K562 (cell line): ENCODE results near the gene WDR93. TPM values are rescaled to one million over a fixed set of nuclear protein-coding genes. Genes with fewer than 3 reads are reported as not detected.

Source experiments
- CREBBP ChIP-seq: IDR thresholded peaks from one replicate; pipeline ENCODE4 v1.6.1; 2012; ENCODE audit warnings: low read depth, mild to moderate bottlenecking, control low read depth, inconsistent platforms, low read length
- CSDE1 ChIP-seq, 2 experiments: fragments of 450-650 bp; IDR thresholded peaks; 2 replicates each; pipeline ENCODE4 v1.6.1; 2016; ENCODE audit warnings: mild to moderate bottlenecking in 1 of 2
- ELF2 ChIP-seq: fragments of 250-450 bp; sonication (Bioruptor Pico); IDR thresholded peaks from 2 replicates; pipeline ENCODE4 v1.5.0; 2021; ENCODE audit warnings: mild to moderate bottlenecking
- FOXA1 ChIP-seq: fragments of 450-650 bp; IDR thresholded peaks from 2 replicates; pipeline ENCODE4 v1.6.1; 2016; ENCODE audit warnings: mild to moderate bottlenecking, borderline replicate concordance
- KLF10 ChIP-seq: fragments of 250-450 bp; sonication (Bioruptor Pico); IDR thresholded peaks from 2 replicates; pipeline ENCODE4 v1.6.1; 2021; ENCODE audit warnings: matching md5 sums
- MAX ChIP-seq: sonication (generic); formaldehyde crosslinking; IDR thresholded peaks from 2 replicates; pipeline ENCODE4 v1.9.0; 2022; ENCODE audit warnings: mild to moderate bottlenecking, missing genetic modification reagents
- MXD1 ChIP-seq: fragments of 250-450 bp; sonication (Bioruptor Pico); IDR thresholded peaks from 2 replicates; pipeline ENCODE4 v1.8.0; 2021; ENCODE audit warnings: borderline replicate concordance, mild to moderate bottlenecking, moderate library complexity; ENCODE audit not compliant: poor library complexity, severe bottlenecking
- POLR2B ChIP-seq: fragments of 450-650 bp; IDR thresholded peaks from 2 replicates; pipeline ENCODE4 v1.6.1; 2018; ENCODE audit warnings: low read depth; ENCODE audit not compliant: partially characterized antibody
- SFPQ ChIP-seq: fragments of 200-400 bp; formaldehyde crosslinking; IDR thresholded peaks from 2 replicates; pipeline ENCODE4 v1.6.1; 2017; ENCODE audit warnings: mild to moderate bottlenecking, low read depth, low read length, moderate library complexity
- SMAD1 ChIP-seq: fragments of 150-350 bp; IDR thresholded peaks from 2 replicates; pipeline ENCODE4 v1.6.1; 2014; ENCODE audit warnings: low read length, low read depth; ENCODE audit not compliant: partially characterized antibody
- SMARCA5 ChIP-seq: fragments of 450-650 bp; IDR thresholded peaks from 2 replicates; pipeline ENCODE4 v1.6.1; 2016
- SPI1 ChIP-seq: IDR thresholded peaks from 2 replicates; pipeline ENCODE4 v1.6.1; 2011; ENCODE audit warnings: low read depth, low read length, control low read depth, borderline replicate concordance
- TFAM ChIP-seq: fragments of 250-450 bp; sonication (Bioruptor Pico); conservative IDR thresholded peaks from 2 replicates; pipeline ENCODE4 v1.5.0; 2021; ENCODE audit warnings: mild to moderate bottlenecking, moderate library complexity
- U2AF2 ChIP-seq: fragments of 200-400 bp; formaldehyde crosslinking; optimal IDR thresholded peaks from 2 replicates; pipeline ENCODE3; 2017; ENCODE audit warnings: low read depth, mild to moderate bottlenecking, low read length
- ZNF133 ChIP-seq: fragments of 250-450 bp; sonication (Bioruptor Pico); IDR thresholded peaks from 2 replicates; pipeline ENCODE4 v1.4.0; 2020; ENCODE audit warnings: mild to moderate bottlenecking
- ZNF146 ChIP-seq: IDR thresholded peaks from one replicate; pipeline ENCODE4 v1.6.1; 2018; ENCODE audit warnings: missing compliant biosample characterization; ENCODE audit not compliant: unreplicated experiment
- polyA plus RNA-seq, 8 experiments: library from polyadenylated mRNA; depleted of rRNA in 4 of 8; stranded (reverse) in 5 of 8; unstranded in 3 of 8; fragments of >200 nt; fragmentation: Nextera tagmentation in 2 of 8; fragmentation: Illumina TruSeq in 1 of 8; extraction: Ambion mirVana in 2 of 8; extraction: Trizol in 1 of 8; gene quantifications; 2 replicates each; pipeline versions ENCODE4 v1.2.1 to v1.2.3, GENCODE V29; 2011 to 2014; ENCODE audit warnings: inconsistent platforms in 1 of 8, missing spikeins in 1 of 8
- total RNA-seq, 7 experiments: library from RNA; depleted of rRNA in 6 of 7; stranded (reverse); fragments of >200 nt in 6 of 7; fragmentation: Illumina TruSeq in 2 of 7; extraction: Trizol in 2 of 7; gene quantifications; 2 replicates each; pipeline versions ENCODE4 v1.2.1 to v1.2.3, GENCODE V29; 2011 to 2021; ENCODE audit warnings: low replicate concordance in 1 of 7

The WDR93 gene
- total and polyA plus RNA-seq, 9 of the 15 experiments (the other 6 are each of a cell fraction or from before 2014, with no cell fraction given), result not detected

- TF ChIP-seq POLR2B, result peak; percentile 53
- TF ChIP-seq CREBBP, result no peak
- TF ChIP-seq SMAD1, result no peak
- no peak for TF ChIP-seq SMARCA5
- no peak for TF ChIP-seq SFPQ
- TF ChIP-seq MXD1, result no peak
- no peak for TF ChIP-seq CSDE1 (IDR thresholded peaks at IDR 0.05)
- TF ChIP-seq TFAM (CRISPR knock-in tag), result no peak
- TF ChIP-seq U2AF2, result no peak
- TF ChIP-seq ELF2 (CRISPR knock-in tag), result no peak
- TF ChIP-seq MAX, result peak; percentile 95
- TF ChIP-seq ZNF133 (CRISPR knock-in tag), result no peak
- no peak for TF ChIP-seq KLF10 (CRISPR knock-in tag)
- no peak for TF ChIP-seq ZNF146 (CRISPR knock-in tag)
- no peak for TF ChIP-seq SPI1
- no peak for TF ChIP-seq FOXA1
These were observed 60.2 kb downstream of the WDR93 start, which contains the start of gene MESP1 (continued) for GRCh38 chr15:89750560-89751542.
